H9 (cell line): ENCODE measurements around the gene NSUN7. TPM values are rescaled to one million over a fixed set of nuclear protein-coding genes. Genes with fewer than 3 reads are reported as not detected.

Source experiments
- DNase-seq: peaks from one replicate; pipeline ENCODE4 v3.0.0-alpha.2; 2017
- H2AFZ ChIP-seq: one replicate; pipeline ENCODE4 v1.6.1; 2013; ENCODE audit warnings: mild to moderate bottlenecking, low read length, control low read depth, moderate library complexity
- H2AK5ac ChIP-seq: 2 replicates; pipeline ENCODE4 v1.6.1; 2013; ENCODE audit warnings: low read length, control low read depth, mixed read lengths; ENCODE audit not compliant: insufficient read length
- H2BK120ac ChIP-seq: one replicate; pipeline ENCODE4 v1.6.1; 2013; ENCODE audit warnings: low read depth, mild to moderate bottlenecking, low read length, control low read depth, inconsistent platforms; ENCODE audit not compliant: poor library complexity, severe bottlenecking
- H2BK12ac ChIP-seq: 2 replicates; pipeline ENCODE4 v1.6.1; 2013; ENCODE audit warnings: low read length, control low read depth, mixed read lengths, low read depth; ENCODE audit not compliant: insufficient read length
- H2BK15ac ChIP-seq: 2 replicates; pipeline ENCODE4 v1.6.1; 2013; ENCODE audit warnings: low read depth, low read length, control low read depth
- H2BK20ac ChIP-seq: one replicate; pipeline ENCODE4 v1.6.1; 2013; ENCODE audit warnings: low read depth, mild to moderate bottlenecking, low read length, control low read depth, inconsistent platforms; ENCODE audit not compliant: poor library complexity, severe bottlenecking
- H2BK5ac ChIP-seq: 2 replicates; pipeline ENCODE4 v1.6.1; 2013; ENCODE audit warnings: low read length, control low read depth, mixed read lengths; ENCODE audit not compliant: insufficient read length
- H3K14ac ChIP-seq: 2 replicates; pipeline ENCODE4 v1.6.1; 2013; ENCODE audit warnings: low read length, control low read depth; ENCODE audit not compliant: insufficient read depth
- H3K18ac ChIP-seq: 2 replicates; pipeline ENCODE4 v1.6.1; 2013; ENCODE audit warnings: low read depth, mild to moderate bottlenecking, mixed read lengths, low read length, control low read depth; ENCODE audit not compliant: insufficient read length
- H3K23ac ChIP-seq: 2 replicates; pipeline ENCODE4 v1.6.1; 2013; ENCODE audit warnings: low read length, control low read depth, mixed read lengths, low read depth; ENCODE audit not compliant: insufficient read length
- H3K23me2 ChIP-seq: 2 replicates; pipeline ENCODE4 v1.6.1; 2013; ENCODE audit warnings: low read depth, mild to moderate bottlenecking, mixed read lengths, low read length, control low read depth; ENCODE audit not compliant: insufficient read length, poor library complexity, severe bottlenecking
- H3K27ac ChIP-seq: 2 replicates; pipeline ENCODE4 v1.5.1; 2013; ENCODE audit warnings: low read length, control low read depth, mixed read lengths, low read depth; ENCODE audit not compliant: insufficient read length
- H3K27me3 ChIP-seq: 2 replicates; pipeline ENCODE4 v1.6.1; 2013; ENCODE audit warnings: low read length, control low read depth, inconsistent platforms; ENCODE audit not compliant: insufficient read depth
- H3K4ac ChIP-seq: 2 replicates; pipeline ENCODE4 v1.6.1; 2013; ENCODE audit warnings: low read depth, mild to moderate bottlenecking, control low read depth, inconsistent platforms, low read length, moderate library complexity
- H3K4me1 ChIP-seq: 2 replicates; pipeline ENCODE4 v1.6.1; 2013; ENCODE audit warnings: low read length, control low read depth, inconsistent platforms; ENCODE audit not compliant: insufficient read depth
- H3K4me2 ChIP-seq: 2 replicates; pipeline ENCODE4 v1.6.1; 2013; ENCODE audit warnings: low read length, control low read depth, mixed read lengths; ENCODE audit not compliant: insufficient read length, insufficient read depth
- H3K56ac ChIP-seq: 2 replicates; pipeline ENCODE4 v1.6.1; 2013; ENCODE audit warnings: low read depth, mild to moderate bottlenecking, mixed read lengths, low read length, control low read depth; ENCODE audit not compliant: insufficient read length
- H3K79me1 ChIP-seq: 2 replicates; pipeline ENCODE4 v1.6.1; 2013; ENCODE audit warnings: low read depth, mild to moderate bottlenecking, moderate library complexity, low read length, control low read depth, inconsistent platforms; ENCODE audit not compliant: insufficient read depth, poor library complexity, severe bottlenecking
- H3K79me2 ChIP-seq: 2 replicates; pipeline ENCODE4 v1.6.1; 2013; ENCODE audit warnings: low read length, control low read depth, inconsistent platforms; ENCODE audit not compliant: insufficient read depth
- H3K9ac ChIP-seq: 2 replicates; pipeline ENCODE4 v1.6.1; 2013; ENCODE audit warnings: low read length, control low read depth, mixed read lengths; ENCODE audit not compliant: insufficient read length; ENCODE audit errors: extremely low read depth
- H3K9me3 ChIP-seq: one replicate; pipeline ENCODE4 v1.6.1; 2013; ENCODE audit warnings: low read depth, low read length, inconsistent platforms; ENCODE audit not compliant: control insufficient read depth
- H3T11ph ChIP-seq: one replicate; pipeline ENCODE4 v1.6.1; 2013; ENCODE audit warnings: mild to moderate bottlenecking, low read length, control low read depth, inconsistent platforms
- H4K20me1 ChIP-seq: one replicate; pipeline ENCODE4 v1.6.1; 2013; ENCODE audit not compliant: control insufficient read depth, insufficient read length, insufficient read depth
- H4K5ac ChIP-seq: 2 replicates; pipeline ENCODE4 v1.6.1; 2013; ENCODE audit warnings: low read depth, mild to moderate bottlenecking, mixed read lengths, low read length, control low read depth; ENCODE audit not compliant: insufficient read length
- H4K8ac ChIP-seq: replicated peaks from 2 replicates; pipeline ENCODE4 v1.6.1; 2013; ENCODE audit warnings: low read length, control low read depth, mixed read lengths, low read depth; ENCODE audit not compliant: insufficient read length
- H4K91ac ChIP-seq: 2 replicates; pipeline ENCODE4 v1.6.1; 2013; ENCODE audit warnings: low read depth, mild to moderate bottlenecking, moderate library complexity, mixed read lengths, low read length, control low read depth; ENCODE audit not compliant: insufficient read length
- H3K27ac Mint-ChIP-seq, 3 experiments: 2 replicates in 2 of 3; 3 replicates in 1 of 3; pipeline ENCODE4 v1.8.0; 2020 to 2021; ENCODE audit warnings: mixed read lengths in 3 of 3, mild to moderate bottlenecking in 1 of 3, moderate library complexity in 1 of 3
- H3K27me3 Mint-ChIP-seq: 2 replicates; pipeline ENCODE4 v1.8.0; 2021; ENCODE audit warnings: low read depth, mild to moderate bottlenecking, moderate library complexity, mixed read lengths
- H3K36me3 Mint-ChIP-seq, 3 experiments: 2 replicates in 2 of 3; 3 replicates in 1 of 3; pipeline ENCODE4 v1.8.0; 2020 to 2021; ENCODE audit warnings: low read depth in 3 of 3, mixed read lengths in 3 of 3; ENCODE audit not compliant: insufficient read depth in 1 of 3
- H3K4me1 Mint-ChIP-seq, 2 experiments: 2 replicates each; pipeline ENCODE4 v1.8.0; 2020; ENCODE audit warnings: mixed read lengths in 2 of 2
- H3K4me3 Mint-ChIP-seq, 2 experiments: 2 replicates in 1 of 2; 3 replicates in 1 of 2; pipeline ENCODE4 v1.8.0; 2020 to 2021; ENCODE audit warnings: mild to moderate bottlenecking in 2 of 2, mixed read lengths in 2 of 2, moderate library complexity in 1 of 2
- H3K9me3 Mint-ChIP-seq, 2 experiments: 2 replicates in 1 of 2; 3 replicates in 1 of 2; pipeline ENCODE4 v1.8.0; 2020; ENCODE audit warnings: mild to moderate bottlenecking in 2 of 2, mixed read lengths in 2 of 2, moderate library complexity in 1 of 2
- WGBS: extraction: QIAGEN DNeasy Blood & Tissue Kit; methylation state at CpG from one replicate; pipeline ENCODE4 v1.1.7; 2013; ENCODE audit warnings: missing lambda C conversion rate, low lambda C conversion rate, mixed read lengths; ENCODE audit not compliant: insufficient read length; ENCODE audit errors: extremely low coverage; 5-methylcytosine and 5-hydroxymethylcytosine counted together
- total RNA-seq: library from RNA; stranded (reverse); gene quantifications from 2 replicates; pipeline ENCODE4 v1.2.1, GENCODE V29; 2021
- TF ChIP-seq, protein P1 (sequence below): fragments of 200-600 bp; sonication (generic); conservative IDR thresholded peaks from 3 replicates; pipeline ENCODE4 v1.8.0; 2021; ENCODE audit warnings: antibody characterized with exemption, mild to moderate bottlenecking

The NSUN7 gene
- total RNA-seq, 1 experiment from 2014 or later, result 15.9 TPM

DNA sequence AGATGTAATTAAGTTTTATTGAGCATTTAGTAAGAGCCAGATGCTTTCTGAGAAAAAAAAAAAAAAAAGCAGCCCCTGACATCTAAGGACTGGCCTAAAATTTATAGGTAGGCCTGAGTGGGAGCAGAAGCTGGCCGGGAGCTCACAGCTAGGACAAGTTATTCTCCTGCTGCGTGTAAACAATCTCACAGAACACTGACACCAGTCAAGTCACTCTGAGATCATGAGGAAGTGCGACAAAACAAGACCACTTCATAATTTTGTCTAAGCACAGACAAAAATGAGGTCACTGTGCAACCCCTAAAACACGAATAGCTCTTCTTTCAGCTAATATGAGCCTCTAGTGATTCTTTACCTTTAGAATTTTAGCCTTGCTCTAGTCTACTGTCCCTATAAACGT is 15.3 kb upstream of the NSUN7 start:
- Histone ChIP-seq H3T11ph (no peak overlapping the region), H2BK5ac (no peak overlapping the region), H3K23me2 (no peaks in the 10 kb centered on the region), H2BK120ac (no peak overlapping the region), H4K5ac (no peak overlapping the region), H3K9me3 (no peaks in the 10 kb centered on the region), H3K27ac (no peak overlapping the region), H3K4me2 (no peak overlapping the region), H3K23ac (no peak overlapping the region), H3K18ac (no peak overlapping the region), H2BK15ac (no peak overlapping the region), H3K79me1 (no peaks in the 10 kb centered on the region), H2AK5ac (no peak overlapping the region), H3K14ac (no peak overlapping the region), H3K56ac (no peak overlapping the region), H3K4me1 (no peaks in the 10 kb centered on the region), H2AFZ (no peak overlapping the region), H3K79me2 (no peaks in the 10 kb centered on the region), H2BK20ac (no peak overlapping the region), H3K4ac (no peak overlapping the region), H3K9ac (no peak overlapping the region), H4K8ac (no peak overlapping the region), H4K20me1 (no peaks in the 10 kb centered on the region), H2BK12ac (no peak overlapping the region), H4K91ac (no peak overlapping the region), H3K27me3 (no peaks in the 10 kb centered on the region)
- no peaks in the 10 kb centered on the region for H3K36me3 Mint-ChIP-seq
- DNase-seq, result no peak
- WGBS, result no CpG with 5 or more reads among the region's 5 CpGs
- no peak overlapping the region for H3K27ac Mint-ChIP-seq
- TF ChIP-seq, protein P1, sequence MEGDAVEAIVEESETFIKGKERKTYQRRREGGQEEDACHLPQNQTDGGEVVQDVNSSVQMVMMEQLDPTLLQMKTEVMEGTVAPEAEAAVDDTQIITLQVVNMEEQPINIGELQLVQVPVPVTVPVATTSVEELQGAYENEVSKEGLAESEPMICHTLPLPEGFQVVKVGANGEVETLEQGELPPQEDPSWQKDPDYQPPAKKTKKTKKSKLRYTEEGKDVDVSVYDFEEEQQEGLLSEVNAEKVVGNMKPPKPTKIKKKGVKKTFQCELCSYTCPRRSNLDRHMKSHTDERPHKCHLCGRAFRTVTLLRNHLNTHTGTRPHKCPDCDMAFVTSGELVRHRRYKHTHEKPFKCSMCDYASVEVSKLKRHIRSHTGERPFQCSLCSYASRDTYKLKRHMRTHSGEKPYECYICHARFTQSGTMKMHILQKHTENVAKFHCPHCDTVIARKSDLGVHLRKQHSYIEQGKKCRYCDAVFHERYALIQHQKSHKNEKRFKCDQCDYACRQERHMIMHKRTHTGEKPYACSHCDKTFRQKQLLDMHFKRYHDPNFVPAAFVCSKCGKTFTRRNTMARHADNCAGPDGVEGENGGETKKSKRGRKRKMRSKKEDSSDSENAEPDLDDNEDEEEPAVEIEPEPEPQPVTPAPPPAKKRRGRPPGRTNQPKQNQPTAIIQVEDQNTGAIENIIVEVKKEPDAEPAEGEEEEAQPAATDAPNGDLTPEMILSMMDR, result no peak
- H3K4me1 Mint-ChIP-seq, result peaks cover 3 to 6% of the 10 kb centered on the region in 2 experiments; a peak in 3 of 4 replicates
- H3K4me3 Mint-ChIP-seq, result no peak overlapping the region
- no peaks in the 10 kb centered on the region for H3K9me3 Mint-ChIP-seq
- no peaks in the 10 kb centered on the region for H3K27me3 Mint-ChIP-seq
